Kidney epithelial cell (primary cell): ENCODE data around the gene EHD1. TPM values are rescaled to one million over a fixed set of nuclear protein-coding genes. Genes with fewer than 3 reads are reported as not detected.

Source experiments
- DNase-seq: peaks from one replicate; pipeline ENCODE4 v3.0.0-alpha.2; 2010; ENCODE audit warnings: low read depth
- H3K27me3 ChIP-seq: 2 replicates; pipeline ENCODE4 v1.6.0; 2011; ENCODE audit warnings: low read length; ENCODE audit not compliant: control insufficient read depth, insufficient read depth
- H3K36me3 ChIP-seq: 2 replicates; pipeline ENCODE4 v1.5.1; 2011; ENCODE audit warnings: low read length; ENCODE audit not compliant: control insufficient read depth, insufficient read depth
- H3K4me3 ChIP-seq: 2 replicates; pipeline ENCODE4 v1.5.1; 2011; ENCODE audit warnings: low read depth, mild to moderate bottlenecking, control low read depth, low read length
- total RNA-seq: library from RNA; depleted of rRNA; stranded (reverse); fragments of >200 nt; gene quantifications from 2 replicates; pipeline ENCODE4 v1.2.3, GENCODE V29; 2015
- TF ChIP-seq, protein P1 (sequence below): IDR thresholded peaks from 2 replicates; pipeline ENCODE4 v1.5.1; 2011; ENCODE audit warnings: mild to moderate bottlenecking, moderate library complexity, low read length, control low read depth, inconsistent platforms; ENCODE audit not compliant: insufficient read depth, poor library complexity, severe bottlenecking

Gene EHD1
- total RNA-seq, 1 donor from 2014 or later: 100 TPM

DNA sequence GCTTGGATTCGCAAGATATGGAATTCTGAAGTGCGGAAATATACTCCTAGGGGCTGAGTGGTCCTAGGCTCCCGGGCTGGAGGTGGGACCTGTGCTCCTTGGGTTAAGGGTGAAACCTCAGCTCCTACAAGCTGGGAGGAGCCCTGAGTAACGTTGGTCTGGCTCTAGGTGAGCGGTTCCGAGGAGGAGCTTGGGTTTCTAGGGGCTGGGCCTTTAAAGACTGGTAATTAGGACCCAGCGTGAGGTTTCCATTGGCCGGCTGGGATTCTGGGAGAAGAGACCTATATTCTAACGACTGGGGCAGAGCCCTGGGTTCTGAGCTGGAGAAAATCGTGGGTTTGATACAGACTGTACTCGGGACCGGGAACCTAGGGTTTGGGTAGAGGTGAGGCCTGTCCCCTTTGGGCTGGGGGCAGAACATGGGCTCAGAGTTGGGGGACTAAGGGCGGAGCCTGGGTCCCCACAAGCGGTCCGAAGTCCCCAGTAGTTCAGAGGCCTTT lies 74.5 kb downstream of the EHD1 start:
- TF ChIP-seq, protein P1, sequence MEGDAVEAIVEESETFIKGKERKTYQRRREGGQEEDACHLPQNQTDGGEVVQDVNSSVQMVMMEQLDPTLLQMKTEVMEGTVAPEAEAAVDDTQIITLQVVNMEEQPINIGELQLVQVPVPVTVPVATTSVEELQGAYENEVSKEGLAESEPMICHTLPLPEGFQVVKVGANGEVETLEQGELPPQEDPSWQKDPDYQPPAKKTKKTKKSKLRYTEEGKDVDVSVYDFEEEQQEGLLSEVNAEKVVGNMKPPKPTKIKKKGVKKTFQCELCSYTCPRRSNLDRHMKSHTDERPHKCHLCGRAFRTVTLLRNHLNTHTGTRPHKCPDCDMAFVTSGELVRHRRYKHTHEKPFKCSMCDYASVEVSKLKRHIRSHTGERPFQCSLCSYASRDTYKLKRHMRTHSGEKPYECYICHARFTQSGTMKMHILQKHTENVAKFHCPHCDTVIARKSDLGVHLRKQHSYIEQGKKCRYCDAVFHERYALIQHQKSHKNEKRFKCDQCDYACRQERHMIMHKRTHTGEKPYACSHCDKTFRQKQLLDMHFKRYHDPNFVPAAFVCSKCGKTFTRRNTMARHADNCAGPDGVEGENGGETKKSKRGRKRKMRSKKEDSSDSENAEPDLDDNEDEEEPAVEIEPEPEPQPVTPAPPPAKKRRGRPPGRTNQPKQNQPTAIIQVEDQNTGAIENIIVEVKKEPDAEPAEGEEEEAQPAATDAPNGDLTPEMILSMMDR: no peak
- H3K36me3 ChIP-seq: peaks cover 1% of the 10 kb centered on the region
- no peak for DNase-seq

DNA sequence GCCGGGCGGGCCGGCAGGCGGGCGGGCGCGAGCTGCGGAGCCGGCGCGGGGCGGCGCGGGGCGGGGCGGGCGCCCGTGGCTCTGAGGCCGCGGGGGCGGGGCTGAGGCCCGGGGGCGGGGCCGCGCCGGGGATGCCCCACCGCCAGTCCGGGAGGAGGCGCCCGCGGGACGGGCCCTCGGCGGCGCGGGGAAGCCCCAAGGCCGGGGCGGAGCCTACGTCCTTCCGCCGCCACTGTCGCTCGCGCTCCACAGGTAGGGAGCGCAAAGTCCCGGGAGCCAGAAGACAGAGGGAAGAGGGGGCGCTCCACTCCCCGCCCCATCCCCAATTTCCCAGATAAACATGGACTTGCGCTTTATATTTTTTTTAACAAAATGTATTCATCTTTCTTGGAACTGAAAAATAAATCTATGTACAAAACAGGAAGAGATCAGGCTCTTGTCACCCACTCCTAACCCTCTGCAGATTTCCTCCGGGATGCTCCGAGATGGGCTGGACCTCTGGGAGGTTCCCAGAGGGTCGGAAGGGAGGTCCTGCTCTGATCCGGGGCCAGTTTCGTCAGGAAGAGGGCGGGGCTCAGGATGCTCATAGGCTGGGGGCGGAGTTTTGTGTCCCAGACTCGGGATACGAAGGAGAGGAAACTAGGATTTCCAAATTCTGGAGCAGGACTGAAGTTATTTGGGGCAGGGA lies 75.1 kb downstream of the EHD1 start, which contains the start of gene MAP4K2:
MAP4K2 (minus strand) TSS at position 57 of the 688 bp plus-strand sequence. CDS start 65 bp downstream, outside the sequence.
- peak; percentile 31 for DNase-seq
- peaks cover 1% of the 10 kb centered on the region for H3K36me3 ChIP-seq
- peak within 1 kb of the TSS; percentile 60 for H3K4me3 ChIP-seq
- TF ChIP-seq, protein P1: peak; percentile 4
- H3K27me3 ChIP-seq: no peaks in the 10 kb centered on the region

More for the DNA sequence above, 74.5 kb downstream of the EHD1 start:
- H3K4me3 ChIP-seq: peak overlapping the region; percentile 60
- no peaks in the 10 kb centered on the region for H3K27me3 ChIP-seq

DNA sequence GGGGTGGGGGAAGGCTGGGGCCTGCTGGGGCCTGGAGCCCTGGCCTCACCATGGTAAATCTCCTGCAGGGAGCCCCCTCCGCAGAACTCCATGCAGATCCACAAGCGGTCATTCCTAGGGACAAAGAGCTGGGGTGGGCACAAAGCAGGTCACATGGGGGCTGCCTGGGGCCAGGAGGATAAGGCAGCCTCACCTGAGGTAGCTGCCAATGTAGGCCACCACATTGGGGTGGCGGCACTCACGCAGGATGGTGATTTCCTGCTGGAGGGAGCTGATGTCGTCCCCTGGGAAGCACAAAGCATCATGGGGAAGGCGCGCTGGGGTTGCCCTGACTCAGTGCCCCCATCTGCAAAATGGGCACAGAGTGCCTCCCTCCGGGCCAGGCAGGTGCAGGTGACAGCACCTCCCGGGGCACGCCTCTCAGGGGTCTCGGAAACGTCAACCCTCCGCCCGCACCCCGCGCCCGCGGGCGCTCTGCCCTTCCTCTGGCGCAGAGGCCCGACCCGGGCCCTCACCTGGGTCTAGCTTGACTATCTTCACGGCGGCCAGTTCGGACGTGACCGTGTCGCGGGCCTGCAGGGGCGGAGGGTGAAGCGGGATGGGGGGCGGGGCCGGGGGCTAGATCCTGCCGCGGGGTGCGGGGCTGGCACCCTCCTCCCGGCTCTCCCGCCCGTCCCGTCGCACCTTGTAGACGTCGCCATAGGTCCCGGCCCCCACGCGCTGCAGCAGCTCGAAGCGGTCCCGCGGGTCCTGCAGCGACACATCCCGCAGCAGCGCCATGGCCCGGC lies 75.9 kb downstream of the EHD1 start:
- DNase-seq: no peak
- H3K27me3 ChIP-seq: no peaks in the 10 kb centered on the region
- H3K36me3 ChIP-seq: peaks cover 1% of the 10 kb centered on the region
- H3K4me3 ChIP-seq: peak overlapping the region; percentile 54
- TF ChIP-seq, protein P1: no peak

Other genes starting within 250 kb of the EHD1 start
- gene NRXN2, start 155.4 kb downstream of the EHD1 start, total RNA-seq: not detected in 2 replicates
- gene RASGRP2, start 134.5 kb downstream of the EHD1 start, total RNA-seq: 0.41 and 0.96 TPM in 2 replicates
- gene PYGM, start 118.6 kb downstream of the EHD1 start, total RNA-seq: 0.17 and 0.27 TPM in 2 replicates
- 194 and 216 TPM in 2 replicates for gene SF1, start 100.1 kb downstream of the EHD1 start, total RNA-seq
- gene MAP4K2, start 75.4 kb downstream of the EHD1 start, total RNA-seq: 33.2 and 40.6 TPM in 2 replicates
- 24.6 and 28.5 TPM in 2 replicates for gene MEN1, start 68.1 kb downstream of the EHD1 start, total RNA-seq
- gene CDC42BPG, start 34.0 kb downstream of the EHD1 start, total RNA-seq: 10.7 and 12.8 TPM in 2 replicates
- 24.8 and 28.6 TPM in 2 replicates for gene ATG2A, start 38.6 kb upstream of the EHD1 start, total RNA-seq
- 26.9 and 31.1 TPM in 2 replicates for gene PPP2R5B, start 46.1 kb upstream of the EHD1 start, total RNA-seq
- gene GPHA2, start 57.3 kb upstream of the EHD1 start, total RNA-seq: not detected in 2 replicates
- 0.17 and 0.68 TPM in 2 replicates for gene MAJIN, start 93.5 kb upstream of the EHD1 start, total RNA-seq
- 1.1 and 7.3 TPM in 2 replicates for gene BATF2, start 118.3 kb upstream of the EHD1 start, total RNA-seq
- gene ARL2, start 135.5 kb upstream of the EHD1 start, total RNA-seq: 164 and 170 TPM in 2 replicates
- 21.6 and 28.8 TPM in 2 replicates for gene SNX15, start 148.8 kb upstream of the EHD1 start, total RNA-seq
- gene SAC3D1, start 162.6 kb upstream of the EHD1 start, total RNA-seq: 25.5 and 32.0 TPM in 2 replicates
- 13.2 and 21.7 TPM in 2 replicates for gene NAALADL1, start 179.9 kb upstream of the EHD1 start, total RNA-seq
- gene CDCA5, start 205.4 kb upstream of the EHD1 start, total RNA-seq: 4.9 and 6.9 TPM in 2 replicates
- gene ZFPL1, start 205.6 kb upstream of the EHD1 start, total RNA-seq: 49.8 and 66.1 TPM in 2 replicates
- 153 and 391 TPM in 2 replicates for gene VPS51, start 217.6 kb upstream of the EHD1 start, total RNA-seq
- gene TM7SF2, start 233.3 kb upstream of the EHD1 start, total RNA-seq: 42.4 and 42.6 TPM in 2 replicates
- 21.3 and 28.1 TPM in 2 replicates for gene ZNHIT2, start 239.1 kb upstream of the EHD1 start, total RNA-seq
- 595 and 710 TPM in 2 replicates for gene FAU, start 243.5 kb upstream of the EHD1 start, total RNA-seq
- gene MRPL49, start 243.7 kb upstream of the EHD1 start, total RNA-seq: 67.6 and 88.5 TPM in 2 replicates